COLO829 (cell line): ENCODE results near the gene TBKBP1.

Experiments used
- DNase-seq: peaks from one replicate; pipeline ENCODE4 v3.0.0; 2012; ENCODE audit warnings: low spot score

Gene TBKBP1

GRCh38 chr17:47715669-47716325, 21.8 kb downstream of the TBKBP1 start:
- DNase-seq, result no peak

GRCh38 chr17:47716375-47716774, 22.4 kb downstream of the TBKBP1 start:
- DNase-seq, result no peak

GRCh38 chr17:47717261-47717697, 23.3 kb downstream of the TBKBP1 start:
- DNase-seq, result no peak

GRCh38 chr17:47717979-47718621, 24.1 kb downstream of the TBKBP1 start:
- DNase-seq, result no peak

- no peak for DNase-seq
These were observed 24.9 kb downstream of the TBKBP1 start for GRCh38 chr17:47718634-47719405.

GRCh38 chr17:47719411-47720152, 25.6 kb downstream of the TBKBP1 start:
- DNase-seq, result no peak

- DNase-seq, result no peak
These were observed 26.2 kb downstream of the TBKBP1 start for GRCh38 chr17:47720196-47720595.

- no peak for DNase-seq
These were observed 27.0 kb downstream of the TBKBP1 start for GRCh38 chr17:47720754-47721533.

GRCh38 chr17:47721725-47722124, 27.8 kb downstream of the TBKBP1 start:
- no peak for DNase-seq

GRCh38 chr17:47724705-47725104, 30.7 kb downstream of the TBKBP1 start:
- no peak for DNase-seq

GRCh38 chr17:47725446-47726111, 31.6 kb downstream of the TBKBP1 start:
- DNase-seq, result no peak

GRCh38 chr17:47726796-47727703, 33.1 kb downstream of the TBKBP1 start:
- no peak for DNase-seq

GRCh38 chr17:47727704-47728036, 33.7 kb downstream of the TBKBP1 start:
- no peak for DNase-seq

- no peak for DNase-seq
These were observed 34.4 kb downstream of the TBKBP1 start for GRCh38 chr17:47728214-47728877.

- DNase-seq, result no peak
These were observed 35.5 kb downstream of the TBKBP1 start for GRCh38 chr17:47729476-47729875.

- DNase-seq, result no peak
These were observed 36.7 kb downstream of the TBKBP1 start for GRCh38 chr17:47730681-47731080.

GRCh38 chr17:47731396-47731795, 37.4 kb downstream of the TBKBP1 start:
- DNase-seq, result no peak

GRCh38 chr17:47732399-47733046, 38.6 kb downstream of the TBKBP1 start:
- DNase-seq, result no peak
